ENCODE measurements around the gene B3GNT4. TPM values are rescaled to one million over a fixed set of nuclear protein-coding genes. Genes with fewer than 3 reads are reported as not detected.
A peak's percentile ranks its signal among the peaks of the same experiment; 100 is the strongest.

The B3GNT4 gene
- total RNA-seq, 2 donors from 2014 or later, result 1.6 to 1.8 TPM

DNA sequence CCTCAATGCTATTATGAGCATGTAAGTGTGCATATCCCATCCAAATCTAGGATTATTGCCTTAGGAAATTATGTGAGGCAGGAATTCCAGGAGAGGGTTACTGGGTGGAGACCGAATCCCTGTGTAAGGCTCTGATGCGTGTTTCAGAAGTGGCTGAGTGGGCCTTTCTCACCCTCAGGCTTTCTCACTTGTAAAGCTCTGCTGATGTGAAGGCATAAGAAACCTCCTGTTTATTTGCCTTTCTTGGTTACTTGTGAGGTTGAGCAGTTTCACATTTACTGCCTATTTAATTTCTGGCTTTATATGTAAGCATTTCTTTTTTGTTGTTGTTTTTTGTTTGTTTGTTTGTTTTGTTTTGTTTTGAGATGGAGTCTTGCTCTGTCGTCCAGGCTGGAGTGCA, 40.5 kb upstream of the B3GNT4 start:
- no peak overlapping the region for H3K27ac Mint-ChIP-seq
- H3K27me3 Mint-ChIP-seq (ENCODE audit: insufficient read depth), result no peaks in the 10 kb centered on the region
- no peak overlapping the region for H3K4me3 ChIP-seq (ENCODE audit: low read length)
- TF ChIP-seq, protein P1, sequence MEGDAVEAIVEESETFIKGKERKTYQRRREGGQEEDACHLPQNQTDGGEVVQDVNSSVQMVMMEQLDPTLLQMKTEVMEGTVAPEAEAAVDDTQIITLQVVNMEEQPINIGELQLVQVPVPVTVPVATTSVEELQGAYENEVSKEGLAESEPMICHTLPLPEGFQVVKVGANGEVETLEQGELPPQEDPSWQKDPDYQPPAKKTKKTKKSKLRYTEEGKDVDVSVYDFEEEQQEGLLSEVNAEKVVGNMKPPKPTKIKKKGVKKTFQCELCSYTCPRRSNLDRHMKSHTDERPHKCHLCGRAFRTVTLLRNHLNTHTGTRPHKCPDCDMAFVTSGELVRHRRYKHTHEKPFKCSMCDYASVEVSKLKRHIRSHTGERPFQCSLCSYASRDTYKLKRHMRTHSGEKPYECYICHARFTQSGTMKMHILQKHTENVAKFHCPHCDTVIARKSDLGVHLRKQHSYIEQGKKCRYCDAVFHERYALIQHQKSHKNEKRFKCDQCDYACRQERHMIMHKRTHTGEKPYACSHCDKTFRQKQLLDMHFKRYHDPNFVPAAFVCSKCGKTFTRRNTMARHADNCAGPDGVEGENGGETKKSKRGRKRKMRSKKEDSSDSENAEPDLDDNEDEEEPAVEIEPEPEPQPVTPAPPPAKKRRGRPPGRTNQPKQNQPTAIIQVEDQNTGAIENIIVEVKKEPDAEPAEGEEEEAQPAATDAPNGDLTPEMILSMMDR (conservative IDR thresholded peaks at IDR 0.05), result no peak
- H3K4me3 Mint-ChIP-seq, result no peak overlapping the region
- H3K4me1 Mint-ChIP-seq, result no peaks in the 10 kb centered on the region
- no peaks in the 10 kb centered on the region for H3K36me3 ChIP-seq (ENCODE audit: control insufficient read depth, insufficient read depth, low read length)
- 91 to 92% methylated on average over 2 to 3 of the region's 3 CpGs for WGBS, 2 experiments (ENCODE audit: insufficient coverage in 1 of 2, insufficient read length in 1 of 2)
- no peaks in the 10 kb centered on the region for H3K27me3 ChIP-seq (ENCODE audit: control insufficient read depth, insufficient read depth, low read length, poor library complexity, severe bottlenecking)
- H3K4me1 ChIP-seq (ENCODE audit: control insufficient read depth, insufficient read depth, low read length), result no peaks in the 10 kb centered on the region
- DNase-seq, result no peak
- no peak overlapping the region for H3K27ac ChIP-seq (ENCODE audit: low read depth, low read length)
- no peaks in the 10 kb centered on the region for H3K9me3 ChIP-seq (ENCODE audit: control insufficient read depth, low read length)
- no peaks in the 10 kb centered on the region for H3K36me3 Mint-ChIP-seq (ENCODE audit: low read depth)
- peaks cover 19% of the 10 kb centered on the region for H3K9me3 Mint-ChIP-seq
- no peak overlapping the region for H3K9ac ChIP-seq (ENCODE audit: extremely low read depth, low read length, poor library complexity, severe bottlenecking)

- Mint-ChIP-seq H3K27ac (no peak overlapping the region), H3K4me1 (no peaks in the 10 kb centered on the region), H3K27me3 (ENCODE audit: insufficient read depth) (no peaks in the 10 kb centered on the region), H3K9me3 (peaks cover 14% of the 10 kb centered on the region), H3K4me3 (no peak overlapping the region), H3K36me3 (ENCODE audit: low read depth) (no peaks in the 10 kb centered on the region)
- TF ChIP-seq, protein P1 (conservative IDR thresholded peaks at IDR 0.05), result no peak
- Histone ChIP-seq H3K36me3 (ENCODE audit: control insufficient read depth, insufficient read depth, low read length) (no peaks in the 10 kb centered on the region), H3K4me3 (ENCODE audit: low read length) (no peak overlapping the region), H3K4me1 (ENCODE audit: control insufficient read depth, insufficient read depth, low read length) (no peaks in the 10 kb centered on the region), H3K27me3 (ENCODE audit: control insufficient read depth, insufficient read depth, low read length, poor library complexity, severe bottlenecking) (no peaks in the 10 kb centered on the region), H3K27ac (ENCODE audit: low read depth, low read length) (peak overlapping the region; percentile 90), H3K9me3 (ENCODE audit: control insufficient read depth, low read length) (no peaks in the 10 kb centered on the region), H3K9ac (ENCODE audit: extremely low read depth, low read length, poor library complexity, severe bottlenecking) (no peak overlapping the region)
- no peak for DNase-seq
- WGBS, 2 experiments (ENCODE audit: insufficient coverage in 1 of 2, insufficient read length in 1 of 2), result 84 to 88% methylated on average over 12 to 22 of the region's 22 CpGs
Observed at GRCh38 chr12:122166422-122167349, 36.8 kb upstream of the B3GNT4 start.

- TF ChIP-seq, protein P1 (conservative IDR thresholded peaks at IDR 0.05), result no peak
Observed at GRCh38 chr12:122167356-122167925, 36.1 kb upstream of the B3GNT4 start.

More at GRCh38 chr12:122167356-122167925, 36.1 kb upstream of the B3GNT4 start:
- 89 to 96% methylated on average over 4 to 10 of the region's 10 CpGs for WGBS, 2 experiments (ENCODE audit: insufficient coverage in 1 of 2, insufficient read length in 1 of 2)
- H3K27me3 Mint-ChIP-seq (ENCODE audit: insufficient read depth), result no peaks in the 10 kb centered on the region
- Histone ChIP-seq H3K4me1 (ENCODE audit: control insufficient read depth, insufficient read depth, low read length) (no peaks in the 10 kb centered on the region), H3K36me3 (ENCODE audit: control insufficient read depth, insufficient read depth, low read length) (no peaks in the 10 kb centered on the region), H3K9me3 (ENCODE audit: control insufficient read depth, low read length) (no peaks in the 10 kb centered on the region), H3K9ac (ENCODE audit: extremely low read depth, low read length, poor library complexity, severe bottlenecking) (no peak overlapping the region), H3K27ac (ENCODE audit: low read depth, low read length) (peak overlapping the region; percentile 90), H3K27me3 (ENCODE audit: control insufficient read depth, insufficient read depth, low read length, poor library complexity, severe bottlenecking) (no peaks in the 10 kb centered on the region), H3K4me3 (ENCODE audit: low read length) (no peak overlapping the region)
- H3K27ac Mint-ChIP-seq, result no peak overlapping the region
- peaks cover 8% of the 10 kb centered on the region for H3K9me3 Mint-ChIP-seq
- no peak overlapping the region for H3K4me3 Mint-ChIP-seq
- DNase-seq, result no peak
- no peaks in the 10 kb centered on the region for H3K4me1 Mint-ChIP-seq
- H3K36me3 Mint-ChIP-seq (ENCODE audit: low read depth), result no peaks in the 10 kb centered on the region
